K562 (cell line): ENCODE data around the gene OSCP1. TPM values are rescaled to one million over a fixed set of nuclear protein-coding genes. Genes with fewer than 3 reads are reported as not detected.
A peak's percentile ranks its signal among the peaks of the same experiment; 100 is the strongest.

Source experiments
- BACH1 ChIP-seq: fragments of 200-800 bp; sonication (Bioruptor generic); IDR thresholded peaks from 2 replicates; pipeline ENCODE4 v1.6.1; 2016; ENCODE audit warnings: missing genetic modification characterization, missing compliant biosample characterization
- CTBP1 ChIP-seq: fragments of 450-650 bp; IDR thresholded peaks from 2 replicates; pipeline ENCODE4 v1.6.1; 2016; ENCODE audit warnings: borderline replicate concordance
- HMG20A ChIP-seq: fragments of 450-650 bp; formaldehyde crosslinking; conservative IDR thresholded peaks from 2 replicates; pipeline ENCODE4 v1.4.0; 2020; ENCODE audit warnings: mild to moderate bottlenecking, mixed read lengths
- JUNB ChIP-seq: fragments of 450-650 bp; formaldehyde crosslinking; conservative IDR thresholded peaks from 2 replicates; pipeline ENCODE4 v1.4.0; 2020; ENCODE audit warnings: mild to moderate bottlenecking
- NELFE ChIP-seq: IDR thresholded peaks from 2 replicates; pipeline ENCODE4 v1.6.1; 2011; ENCODE audit warnings: mild to moderate bottlenecking; ENCODE audit not compliant: insufficient read depth, insufficient read length
- PBX2 ChIP-seq, 2 experiments: IDR thresholded peaks in 1 of 2; conservative IDR thresholded peaks in 1 of 2; 2 replicates each; pipeline ENCODE4 v1.6.1; 2016; ENCODE audit warnings: low read depth in 2 of 2, mild to moderate bottlenecking in 1 of 2, missing compliant biosample characterization in 1 of 2, missing genetic modification characterization in 1 of 2, moderate library complexity in 1 of 2
- POLR2A ChIP-seq: fragments of 450-650 bp; conservative IDR thresholded peaks from 2 replicates; pipeline ENCODE4 v1.6.1; 2016
- SLC30A9 ChIP-seq: fragments of 250-450 bp; sonication (Bioruptor Pico); IDR thresholded peaks from 2 replicates; pipeline ENCODE4 v1.8.0; 2022; ENCODE audit warnings: mild to moderate bottlenecking, moderate library complexity
- TAF7 ChIP-seq: fragments of 450-650 bp; IDR thresholded peaks from 2 replicates; pipeline ENCODE4 v1.6.1; 2016; ENCODE audit warnings: missing genetic modification characterization, missing compliant biosample characterization
- VEZF1 ChIP-seq: fragments of 200-800 bp; sonication (Bioruptor generic); IDR thresholded peaks from 2 replicates; pipeline ENCODE4 v1.6.1; 2017; ENCODE audit warnings: missing genetic modification characterization, missing compliant biosample characterization
- ZFP36 ChIP-seq: fragments of 150-350 bp; IDR thresholded peaks from 2 replicates; pipeline ENCODE4 v1.6.1; 2018; ENCODE audit warnings: low read length, low read depth; ENCODE audit not compliant: partially characterized antibody
- ZNF133 ChIP-seq: fragments of 250-450 bp; sonication (Bioruptor Pico); IDR thresholded peaks from 2 replicates; pipeline ENCODE4 v1.4.0; 2020; ENCODE audit warnings: mild to moderate bottlenecking
- ZNF253 ChIP-seq: fragments of 250-450 bp; sonication (Bioruptor Pico); conservative IDR thresholded peaks from 2 replicates; pipeline ENCODE4 v1.6.1; 2021; ENCODE audit warnings: mild to moderate bottlenecking
- ZNF408 ChIP-seq: fragments of 250-450 bp; sonication (Bioruptor Pico); IDR thresholded peaks from 2 replicates; pipeline ENCODE4 v1.4.0; 2020; ENCODE audit warnings: low read depth, mild to moderate bottlenecking, moderate library complexity
- ZNF583 ChIP-seq: fragments of 250-450 bp; sonication (Bioruptor Pico); IDR thresholded peaks from 2 replicates; pipeline ENCODE4 v1.4.0; 2020
- polyA plus RNA-seq, 8 experiments: library from polyadenylated mRNA; depleted of rRNA in 4 of 8; stranded (reverse) in 5 of 8; unstranded in 3 of 8; fragments of >200 nt; fragmentation: Nextera tagmentation in 2 of 8; fragmentation: Illumina TruSeq in 1 of 8; extraction: Ambion mirVana in 2 of 8; extraction: Trizol in 1 of 8; gene quantifications; 2 replicates each; pipeline versions ENCODE4 v1.2.1 to v1.2.3, GENCODE V29; 2011 to 2014; ENCODE audit warnings: inconsistent platforms in 1 of 8, missing spikeins in 1 of 8
- total RNA-seq, 7 experiments: library from RNA; depleted of rRNA in 6 of 7; stranded (reverse); fragments of >200 nt in 6 of 7; fragmentation: Illumina TruSeq in 2 of 7; extraction: Trizol in 2 of 7; gene quantifications; 2 replicates each; pipeline versions ENCODE4 v1.2.1 to v1.2.3, GENCODE V29; 2011 to 2021; ENCODE audit warnings: low replicate concordance in 1 of 7

Gene OSCP1
- total and polyA plus RNA-seq, 9 of the 15 experiments (the other 6 are each of a cell fraction or from before 2014, with no cell fraction given) = 0.15 to 0.40 (median 0.33) TPM; not detected in 5

- 0 out of 2 replicates have a peak, but pooled peaks have one; percentile 4 for TF ChIP-seq ZNF133
- TF ChIP-seq PBX2 (CRISPR knock-in tag; IDR thresholded peaks at IDR 0.05; ENCODE audit: low read depth) = no peak
- no peak for TF ChIP-seq PBX2 (tag; conservative IDR thresholded peaks at IDR 0.05; ENCODE audit: low read depth)
- TF ChIP-seq ZNF253 (CRISPR knock-in tag) = no peak
- peak; percentile 57; the same call in 1 of the 2 replicates for TF ChIP-seq CTBP1
- TF ChIP-seq JUNB (CRISPR knock-in tag) = peak; percentile 91; the same call in 1 of the 2 replicates
- TF ChIP-seq SLC30A9 (CRISPR knock-in tag) = 0 out of 2 replicates have a peak, but pooled peaks have one; percentile 12
- TF ChIP-seq TAF7 (tag) = peak; percentile 60
- no peak for TF ChIP-seq ZNF583
- TF ChIP-seq POLR2A = peak; percentile 96
- TF ChIP-seq BACH1 (tag) = no peak; the same call in 1 of the 2 replicates
- peak; percentile 82; the same call in 1 of the 2 replicates for TF ChIP-seq VEZF1 (CRISPR knock-in tag)
- TF ChIP-seq ZFP36 = peak; percentile 16
- no peak for TF ChIP-seq NELFE
- no peak for TF ChIP-seq HMG20A
- no peak for TF ChIP-seq ZNF408
These were observed 13.8 kb upstream of the OSCP1 start, which contains the start of gene MRPS15 (continued) for GRCh38 chr1:36463803-36464604.
